Measurements from ENCODE around the gene PFKFB1.

Gene PFKFB1

GRCh38 chrX:54937416-54937815, 56.6 kb downstream of the PFKFB1 start:
- TF ChIP-seq EZH2phosphoT487 (IDR thresholded peaks at IDR 0.05; ENCODE audit: low read depth) (no peak), CTCF (IDR thresholded peaks at IDR 0.05; ENCODE audit: low read depth, low read length) (no peak)
- Histone ChIP-seq H3K27ac (ENCODE audit: low read length) (no peak overlapping the region), H3K9me3 (ENCODE audit: insufficient read depth, low read length) (no peaks in the 10 kb centered on the region), H3K4me1 (ENCODE audit: low read length) (no peaks in the 10 kb centered on the region), H2AFZ (ENCODE audit: low read depth, low read length) (no peak overlapping the region), H4K20me1 (ENCODE audit: insufficient read depth, low read length) (no peaks in the 10 kb centered on the region), H3K4me2 (ENCODE audit: low read length) (no peak overlapping the region), H3K27me3 (ENCODE audit: low read depth, low read length) (no peaks in the 10 kb centered on the region), H3K4me3 (ENCODE audit: low read length) (no peak overlapping the region), H3K36me3 (replicated peaks; ENCODE audit: low read depth, low read length) (no peaks in the 10 kb centered on the region), H3K9ac (ENCODE audit: low read length) (no peak overlapping the region), H3K79me2 (ENCODE audit: low read length) (no peaks in the 10 kb centered on the region)

GRCh38 chrX:54935306-54935705, 58.7 kb downstream of the PFKFB1 start:
- no peak overlapping the region for H3K4me2 ChIP-seq (ENCODE audit: low read length)
- no peaks in the 10 kb centered on the region for H3K27me3 ChIP-seq (ENCODE audit: low read depth, low read length)
- H3K4me3 ChIP-seq (ENCODE audit: low read length): no peak overlapping the region
- H3K9me3 ChIP-seq (ENCODE audit: insufficient read depth, low read length): no peaks in the 10 kb centered on the region
- no peaks in the 10 kb centered on the region for H3K4me1 ChIP-seq (ENCODE audit: low read length)
- H3K9ac ChIP-seq (ENCODE audit: low read length): no peak overlapping the region
- H3K79me2 ChIP-seq (ENCODE audit: low read length): no peaks in the 10 kb centered on the region
- no peaks in the 10 kb centered on the region for H4K20me1 ChIP-seq (ENCODE audit: insufficient read depth, low read length)
- no peak overlapping the region for H2AFZ ChIP-seq (ENCODE audit: low read depth, low read length)
- no peaks in the 10 kb centered on the region for H3K36me3 ChIP-seq (replicated peaks; ENCODE audit: low read depth, low read length)
- TF ChIP-seq EZH2phosphoT487 (IDR thresholded peaks at IDR 0.05; ENCODE audit: low read depth): no peak
- TF ChIP-seq CTCF (IDR thresholded peaks at IDR 0.05; ENCODE audit: low read depth, low read length): no peak
- no peak overlapping the region for H3K27ac ChIP-seq (ENCODE audit: low read length)

- Histone ChIP-seq H4K20me1 (ENCODE audit: insufficient read depth, low read length) (no peaks in the 10 kb centered on the region), H3K27me3 (ENCODE audit: low read depth, low read length) (no peaks in the 10 kb centered on the region), H3K79me2 (ENCODE audit: low read length) (no peaks in the 10 kb centered on the region), H3K27ac (ENCODE audit: low read length) (no peak overlapping the region), H2AFZ (ENCODE audit: low read depth, low read length) (no peak overlapping the region), H3K4me3 (ENCODE audit: low read length) (no peak overlapping the region), H3K4me2 (ENCODE audit: low read length) (no peak overlapping the region), H3K4me1 (ENCODE audit: low read length) (no peaks in the 10 kb centered on the region), H3K9me3 (ENCODE audit: insufficient read depth, low read length) (no peaks in the 10 kb centered on the region), H3K9ac (ENCODE audit: low read length) (no peak overlapping the region), H3K36me3 (replicated peaks; ENCODE audit: low read depth, low read length) (no peaks in the 10 kb centered on the region)
- TF ChIP-seq CTCF (IDR thresholded peaks at IDR 0.05; ENCODE audit: low read depth, low read length) (no peak), EZH2phosphoT487 (IDR thresholded peaks at IDR 0.05; ENCODE audit: low read depth) (no peak)
Observed at GRCh38 chrX:54934890-54935289, 59.1 kb downstream of the PFKFB1 start.

- TF ChIP-seq EZH2phosphoT487 (IDR thresholded peaks at IDR 0.05; ENCODE audit: low read depth): no peak
- no peak for TF ChIP-seq CTCF (IDR thresholded peaks at IDR 0.05; ENCODE audit: low read depth, low read length)
- Histone ChIP-seq H3K9ac (ENCODE audit: low read length) (no peak overlapping the region), H3K27me3 (ENCODE audit: low read depth, low read length) (no peaks in the 10 kb centered on the region), H2AFZ (ENCODE audit: low read depth, low read length) (no peak overlapping the region), H3K27ac (ENCODE audit: low read length) (no peak overlapping the region), H4K20me1 (ENCODE audit: insufficient read depth, low read length) (no peaks in the 10 kb centered on the region), H3K9me3 (ENCODE audit: insufficient read depth, low read length) (no peaks in the 10 kb centered on the region), H3K4me3 (ENCODE audit: low read length) (no peak overlapping the region), H3K4me1 (ENCODE audit: low read length) (no peaks in the 10 kb centered on the region), H3K36me3 (replicated peaks; ENCODE audit: low read depth, low read length) (no peaks in the 10 kb centered on the region), H3K79me2 (ENCODE audit: low read length) (no peaks in the 10 kb centered on the region), H3K4me2 (ENCODE audit: low read length) (no peak overlapping the region)
Observed at GRCh38 chrX:54934058-54934457, 59.9 kb downstream of the PFKFB1 start.
